Measurements from ENCODE around the gene DCDC2B.

DNA sequence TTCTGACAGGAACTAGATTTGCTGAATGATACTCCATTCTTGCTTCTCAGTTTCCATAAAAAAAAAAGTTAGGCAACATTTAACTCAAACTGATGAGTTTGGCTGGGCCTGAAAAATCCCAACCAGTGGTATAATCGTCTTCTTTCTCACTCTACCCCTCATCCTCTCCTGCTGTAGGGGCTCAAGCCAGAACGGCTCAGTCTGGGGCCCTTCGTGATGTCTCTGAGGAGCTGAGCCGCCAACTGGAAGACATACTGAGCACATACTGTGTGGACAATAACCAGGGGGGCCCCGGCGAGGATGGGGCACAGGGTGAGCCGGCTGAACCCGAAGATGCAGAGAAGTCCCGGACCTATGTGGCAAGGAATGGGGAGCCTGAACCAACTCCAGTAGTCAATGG lies 27.8 kb upstream of the DCDC2B start:
- TF ChIP-seq CTCF (IDR thresholded peaks at IDR 0.05) (no peak), CREB1 (CRISPR knock-in tag; IDR thresholded peaks at IDR 0.05) (no peak)
